Epithelial cell of proximal tubule (primary cell): ENCODE data around the gene AKAP13. TPM values are rescaled to one million over a fixed set of nuclear protein-coding genes. Genes with fewer than 3 reads are reported as not detected.

Experiments
- DNase-seq: peaks from one replicate; pipeline ENCODE4 v3.0.0-alpha.2; 2011; ENCODE audit warnings: low read depth
- H3K4me3 ChIP-seq: 2 replicates; pipeline ENCODE4 v1.5.1; 2011; ENCODE audit warnings: low read depth, mild to moderate bottlenecking, low read length
- CTCF ChIP-seq: conservative IDR thresholded peaks from 2 replicates; pipeline ENCODE4 v1.5.1; 2012; ENCODE audit warnings: low read depth, mild to moderate bottlenecking, low read length
- total RNA-seq: library from RNA; depleted of rRNA; stranded (reverse); fragments of >200 nt; gene quantifications from 2 replicates; pipeline ENCODE4 v1.2.3, GENCODE V29; 2015

The AKAP13 gene
- total RNA-seq, 1 donor from 2014 or later, result 40.9 TPM

GRCh38 chr15:85415783-85416182 lies 35.4 kb downstream of the AKAP13 start:
- no peak for TF ChIP-seq CTCF
- H3K4me3 ChIP-seq, result no peak overlapping the region
- no peak for DNase-seq

DNA sequence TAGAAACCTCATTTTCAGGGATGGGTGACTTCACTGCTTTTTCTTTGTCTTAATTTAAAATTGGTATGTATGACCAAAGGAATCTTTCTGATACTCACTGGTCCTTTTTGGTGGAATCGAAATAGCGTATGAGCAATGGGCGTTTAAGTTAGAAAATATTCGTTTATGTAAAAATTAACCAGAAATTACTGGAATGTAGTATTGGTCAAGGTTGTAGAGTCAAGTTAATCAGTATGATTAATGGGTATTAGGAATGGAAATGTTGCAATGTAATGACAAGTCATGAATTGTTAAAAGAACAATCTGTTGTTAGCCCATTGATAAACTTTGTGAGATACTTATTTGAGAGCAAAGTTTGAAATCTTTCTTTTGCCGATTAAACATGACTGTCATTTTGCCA lies 36.9 kb downstream of the AKAP13 start:
- DNase-seq, result no peak
- H3K4me3 ChIP-seq, result peak overlapping the region; percentile 1
- no peak for TF ChIP-seq CTCF

- H3K4me3 ChIP-seq, result no peak overlapping the region
- no peak for DNase-seq
Measured at GRCh38 chr15:85419161-85419560, 38.8 kb downstream of the AKAP13 start.

DNA sequence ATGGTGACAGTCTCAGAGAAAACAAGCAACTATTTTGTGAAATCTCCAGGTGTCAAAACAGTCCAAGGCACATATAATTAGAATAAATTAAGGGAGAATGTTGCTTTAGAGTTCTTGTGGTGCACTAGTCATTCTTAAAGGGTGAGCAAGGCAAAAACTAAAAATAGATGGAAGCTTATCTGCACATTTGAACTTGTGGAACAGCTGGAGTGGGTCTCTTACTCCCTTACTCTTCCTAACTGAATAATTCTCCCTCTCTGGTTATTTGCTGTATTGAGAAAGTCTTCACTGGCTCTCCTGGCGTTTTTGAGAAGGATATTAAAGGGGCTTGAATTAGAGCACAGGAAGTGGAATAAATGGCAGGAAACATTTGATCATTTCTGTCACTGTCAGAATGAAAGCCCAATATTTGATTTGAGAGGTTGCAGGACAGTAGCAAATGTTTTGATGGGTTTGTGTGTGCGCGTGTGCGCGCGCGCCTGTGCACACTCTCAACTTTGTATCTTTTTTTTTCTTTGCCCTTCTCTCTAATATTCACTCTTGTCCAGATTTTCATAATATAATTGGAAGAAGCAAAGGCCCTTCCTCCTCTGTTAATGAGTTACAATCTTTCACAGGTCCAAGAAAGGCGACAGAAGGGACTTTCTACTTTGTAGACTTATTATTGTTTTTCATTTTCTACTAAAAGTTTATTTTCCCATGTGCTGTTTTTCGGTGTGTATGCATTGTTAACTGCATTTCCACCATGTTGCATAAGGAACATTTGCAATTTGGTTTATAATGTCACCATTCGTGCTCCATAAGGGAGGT lies 40.9 kb downstream of the AKAP13 start:
- TF ChIP-seq CTCF, result no peak
- DNase-seq, result no peak
- no peak overlapping the region for H3K4me3 ChIP-seq

More at GRCh38 chr15:85419161-85419560, 38.8 kb downstream of the AKAP13 start:
- TF ChIP-seq CTCF, result no peak

GRCh38 chr15:85422607-85423006 lies 42.2 kb downstream of the AKAP13 start:
- DNase-seq, result no peak
- no peak overlapping the region for H3K4me3 ChIP-seq
- TF ChIP-seq CTCF, result no peak

DNA sequence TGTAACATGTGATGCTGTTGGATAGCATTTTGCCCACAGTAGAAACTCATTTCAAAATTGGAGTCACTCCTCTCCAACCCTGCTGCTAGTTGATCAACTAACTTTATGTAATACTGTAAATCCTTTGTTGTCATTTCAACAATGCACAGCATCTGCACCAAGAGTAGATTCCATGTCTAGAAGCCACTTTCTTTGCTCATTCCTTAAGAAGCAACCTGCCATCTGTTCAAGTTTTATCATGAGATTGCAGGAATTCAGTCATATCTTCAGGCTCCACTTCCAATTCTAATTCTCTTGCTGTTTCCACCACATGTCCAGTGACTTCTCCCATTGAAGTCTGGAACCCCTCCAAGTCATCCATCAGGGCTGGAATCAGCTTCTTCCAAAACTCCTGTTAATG lies 42.9 kb downstream of the AKAP13 start:
- no peak for DNase-seq
- TF ChIP-seq CTCF, result no peak
- no peak overlapping the region for H3K4me3 ChIP-seq

DNA sequence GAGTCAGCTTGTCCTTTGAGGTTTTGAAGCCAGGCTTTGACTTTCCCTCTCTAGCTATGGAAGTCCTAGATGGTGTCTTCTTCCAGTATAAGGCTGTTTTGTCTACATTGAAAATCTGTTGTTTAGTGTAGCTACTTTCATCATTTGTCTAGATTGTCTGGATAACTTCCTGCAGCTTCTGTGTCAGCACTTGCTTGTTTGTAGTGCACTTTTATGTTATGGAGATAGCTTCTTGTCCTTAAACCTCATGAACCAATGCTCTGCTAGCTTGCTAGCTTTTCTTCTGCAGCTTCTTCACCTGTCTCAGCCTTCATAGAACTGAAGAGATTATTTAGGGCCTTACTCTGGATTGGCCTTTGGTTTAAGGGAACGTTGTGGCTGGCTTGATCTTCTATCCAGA lies 43.8 kb downstream of the AKAP13 start:
- DNase-seq, result no peak
- TF ChIP-seq CTCF, result no peak
- H3K4me3 ChIP-seq, result no peak overlapping the region
